ENCODE data around the gene EMSY. TPM values are rescaled to one million over a fixed set of nuclear protein-coding genes. Genes with fewer than 3 reads are reported as not detected.
"Not testable (repeated sequence)": the region's sequence is repeated elsewhere in the genome, so short reads cannot be mapped to it uniquely, and the experiment has no call there.

Gene EMSY
- polyA plus RNA-seq, 1 experiment, result 19.1 TPM

- no peak overlapping the region for H3K4me3 ChIP-seq (ENCODE audit: low read depth, low read length)
- no peak for DNase-seq (ENCODE audit: low read depth)
- no peak for TF ChIP-seq CTCF (IDR thresholded peaks at IDR 0.05; ENCODE audit: insufficient read depth, low read depth, low read length)
- CTCF ChIA-PET, result interaction anchor here (0.7 kb wide), 1 partner anchor 113 kb away, joined by 3 read pairs; no protein-coding TSS in a partner anchor
- POLR2A ChIA-PET, result no interaction called here
- H3K27me3 ChIP-seq (ENCODE audit: control insufficient read depth, insufficient read depth, low read length), result no peaks in the 10 kb centered on the region; the same call in 1 of the 2 replicates
- no peaks in the 10 kb centered on the region for H3K36me3 ChIP-seq (ENCODE audit: control insufficient read depth, insufficient read depth, low read length)
Observed at GRCh38 chr11:76568621-76569020, 123.8 kb downstream of the EMSY start.

- DNase-seq (ENCODE audit: low read depth); H3K36me3 ChIP-seq (ENCODE audit: control insufficient read depth, insufficient read depth, low read length); POLR2A ChIA-PET; H3K27me3 ChIP-seq (ENCODE audit: control insufficient read depth, insufficient read depth, low read length); CTCF ChIA-PET; H3K4me3 ChIP-seq (ENCODE audit: low read depth, low read length): not testable (repeated sequence)
Observed at GRCh38 chr11:76572181-76572875, 127.5 kb downstream of the EMSY start.

- TF ChIP-seq CTCF (IDR thresholded peaks at IDR 0.05; ENCODE audit: insufficient read depth, low read depth, low read length), result no peak
- POLR2A ChIA-PET, result no interaction called here
- DNase-seq (ENCODE audit: low read depth), result no peak
Observed at GRCh38 chr11:76574406-76574805, 129.6 kb downstream of the EMSY start.

GRCh38 chr11:76574879-76575278, 130.1 kb downstream of the EMSY start:
- Histone ChIP-seq H3K36me3 (ENCODE audit: control insufficient read depth, insufficient read depth, low read length) (no peaks in the 10 kb centered on the region), H3K27me3 (ENCODE audit: control insufficient read depth, insufficient read depth, low read length) (no peaks in the 10 kb centered on the region), H3K4me3 (ENCODE audit: low read depth, low read length) (no peak overlapping the region)
- no peak for DNase-seq (ENCODE audit: low read depth)
- TF ChIP-seq CTCF (IDR thresholded peaks at IDR 0.05; ENCODE audit: insufficient read depth, low read depth, low read length), result no peak
- CTCF ChIA-PET, result no interaction called here
- POLR2A ChIA-PET, result interaction anchor here (0.5 kb wide), 1 partner anchor 678 kb away, joined by 5 read pairs; no protein-coding TSS in a partner anchor

More at GRCh38 chr11:76574406-76574805, 129.6 kb downstream of the EMSY start:
- CTCF ChIA-PET, result no interaction called here
- Histone ChIP-seq H3K36me3 (ENCODE audit: control insufficient read depth, insufficient read depth, low read length) (no peaks in the 10 kb centered on the region), H3K4me3 (ENCODE audit: low read depth, low read length) (no peak overlapping the region), H3K27me3 (ENCODE audit: control insufficient read depth, insufficient read depth, low read length) (no peaks in the 10 kb centered on the region)

- ChIA-PET CTCF (interaction anchor here (1.0 to 1.5 kb wide), 3 partner anchors 10 to 104 kb away, joined by 3 to 4 read pairs (median 3); no protein-coding TSS in a partner anchor), POLR2A (no interaction called here)
- Histone ChIP-seq H3K36me3 (ENCODE audit: control insufficient read depth, insufficient read depth, low read length) (no peaks in the 10 kb centered on the region), H3K27me3 (ENCODE audit: control insufficient read depth, insufficient read depth, low read length) (no peaks in the 10 kb centered on the region), H3K4me3 (ENCODE audit: low read depth, low read length) (no peak overlapping the region)
- TF ChIP-seq CTCF (IDR thresholded peaks at IDR 0.05; ENCODE audit: insufficient read depth, low read depth, low read length), result no peak
- DNase-seq (ENCODE audit: low read depth), result no peak
Observed at GRCh38 chr11:76577226-76577920, 132.6 kb downstream of the EMSY start.

Measured in BJ (cell line).